HepG2 (cell line): ENCODE measurements around the gene ENO1. TPM values are rescaled to one million over a fixed set of nuclear protein-coding genes. Genes with fewer than 3 reads are reported as not detected.

Source experiments
- ARNT ChIP-seq: fragments of 450-650 bp; IDR thresholded peaks from 2 replicates; pipeline ENCODE4 v1.6.1; 2017
- ARNTL ChIP-seq: sonication (generic); formaldehyde crosslinking; IDR thresholded peaks from 2 replicates; pipeline ENCODE4 v1.4.0; 2020; ENCODE audit warnings: mild to moderate bottlenecking, missing genetic modification reagents
- CCAR2 ChIP-seq: fragments of 200-400 bp; formaldehyde crosslinking; optimal IDR thresholded peaks from 2 replicates; pipeline ENCODE3; 2018; ENCODE audit warnings: low read depth, mild to moderate bottlenecking, low read length, moderate library complexity
- DRAP1 ChIP-seq: IDR thresholded peaks from 2 replicates; pipeline ENCODE4 v1.6.1; 2016; ENCODE audit warnings: missing genetic modification reagents, missing compliant biosample characterization
- GABPB1 ChIP-seq: IDR thresholded peaks from 2 replicates; pipeline ENCODE4 v1.6.1; 2016; ENCODE audit warnings: mild to moderate bottlenecking, missing genetic modification reagents, moderate library complexity, missing compliant biosample characterization
- GZF1 ChIP-seq: sonication (generic); formaldehyde crosslinking; IDR thresholded peaks from 2 replicates; pipeline ENCODE4 v1.5.1; 2020; ENCODE audit warnings: mild to moderate bottlenecking, missing genetic modification reagents
- HIVEP1 ChIP-seq: sonication (generic); formaldehyde crosslinking; IDR thresholded peaks from 2 replicates; pipeline ENCODE4 v1.4.0; 2020; ENCODE audit warnings: mild to moderate bottlenecking, missing genetic modification reagents
- KDM5A ChIP-seq: fragments of 200-600 bp; sonication (generic); IDR thresholded peaks from 2 replicates; pipeline ENCODE4 v1.7.0; 2018; ENCODE audit warnings: antibody characterized with exemption, mild to moderate bottlenecking, low read length, borderline replicate concordance
- LCORL ChIP-seq, 2 experiments: fragments of 450-650 bp in 1 of 2; sonication (generic) in 1 of 2; formaldehyde crosslinking in 1 of 2; IDR thresholded peaks; 2 replicates each; pipeline versions ENCODE4 v1.5.0 to v1.6.1; 2017 to 2020; ENCODE audit warnings: antibody characterized with exemption in 1 of 2, missing genetic modification reagents in 1 of 2
- MIER2 ChIP-seq: IDR thresholded peaks from 2 replicates; pipeline ENCODE4 v1.6.1; 2016; ENCODE audit warnings: missing biosample characterization, missing genetic modification reagents
- MIER3 ChIP-seq: IDR thresholded peaks from 2 replicates; pipeline ENCODE4 v1.6.1; 2016; ENCODE audit warnings: missing compliant biosample characterization, borderline replicate concordance
- MLXIP ChIP-seq: sonication (generic); formaldehyde crosslinking; IDR thresholded peaks from 2 replicates; pipeline ENCODE4 v1.9.0; 2021; ENCODE audit warnings: missing genetic modification reagents, borderline replicate concordance
- NAIF1 ChIP-seq: sonication (generic); formaldehyde crosslinking; IDR thresholded peaks from 2 replicates; pipeline ENCODE4 v1.5.0; 2020; ENCODE audit warnings: mild to moderate bottlenecking, missing genetic modification reagents, borderline replicate concordance
- PLSCR1 ChIP-seq: sonication (generic); formaldehyde crosslinking; IDR thresholded peaks from 2 replicates; pipeline ENCODE4 v1.5.0; 2020; ENCODE audit warnings: missing genetic modification reagents, mild to moderate bottlenecking, borderline replicate concordance
- REPIN1 ChIP-seq: sonication (generic); formaldehyde crosslinking; IDR thresholded peaks from 2 replicates; pipeline ENCODE4 v1.8.0; 2022; ENCODE audit warnings: missing genetic modification reagents, low read depth, mild to moderate bottlenecking, borderline replicate concordance
- RXRA ChIP-seq: sonication (generic); formaldehyde crosslinking; IDR thresholded peaks from 2 replicates; pipeline ENCODE4 v1.5.1; 2020; ENCODE audit warnings: missing genetic modification reagents
- TBP ChIP-seq: sonication (generic); formaldehyde crosslinking; IDR thresholded peaks from 2 replicates; pipeline ENCODE4 v1.5.0; 2020; ENCODE audit warnings: missing genetic modification reagents
- TIGD3 ChIP-seq: sonication (generic); formaldehyde crosslinking; IDR thresholded peaks from 2 replicates; pipeline ENCODE4 v1.5.1; 2020; ENCODE audit warnings: mild to moderate bottlenecking, missing genetic modification reagents, borderline replicate concordance
- ZEB1 ChIP-seq: IDR thresholded peaks from 2 replicates; pipeline ENCODE4 v1.6.1; 2012; ENCODE audit warnings: mild to moderate bottlenecking, low read depth, inconsistent platforms; ENCODE audit not compliant: insufficient replicate concordance
- ZFY ChIP-seq: sonication (generic); formaldehyde crosslinking; IDR thresholded peaks from 2 replicates; pipeline ENCODE4 v1.4.0; 2020; ENCODE audit warnings: missing genetic modification reagents
- ZNF747 ChIP-seq: sonication (generic); formaldehyde crosslinking; IDR thresholded peaks from 2 replicates; pipeline ENCODE4 v1.8.1; 2023; ENCODE audit warnings: missing genetic modification reagents, mild to moderate bottlenecking, borderline replicate concordance
- ZNF800 ChIP-seq: sonication (generic); formaldehyde crosslinking; IDR thresholded peaks from 2 replicates; pipeline ENCODE4 v1.4.0; 2020; ENCODE audit warnings: missing genetic modification reagents
- polyA plus RNA-seq, 8 experiments: library from polyadenylated mRNA; depleted of rRNA in 3 of 8; stranded (reverse) in 7 of 8; unstranded in 1 of 8; fragments of >200 nt; fragmentation: Illumina TruSeq in 4 of 8; extraction: Trizol in 4 of 8; gene quantifications; 2 replicates each; pipeline versions ENCODE4 v1.2.1 to v1.2.3, GENCODE V29; 2011 to 2016; ENCODE audit warnings: low read depth in 4 of 8, missing spikeins in 1 of 8, mixed read lengths in 1 of 8; ENCODE audit not compliant: insufficient read depth in 1 of 8
- total RNA-seq, 5 experiments: library from RNA; depleted of rRNA; stranded (reverse); fragments of >200 nt; fragmentation: Illumina TruSeq; extraction: Trizol; gene quantifications; 2 replicates each; pipeline ENCODE4 v1.2.3, GENCODE V29; 2016; ENCODE audit warnings: low read depth in 1 of 5

ENO1 gene
- total and polyA plus RNA-seq, 2 of the 13 experiments (the other 11 are each of a cell fraction or from before 2014, with no cell fraction given): 1,559 to 3,103 TPM

- no peak for TF ChIP-seq GZF1 (CRISPR knock-in tag)
- peak; percentile 46; the same call in 1 of the 2 replicates for TF ChIP-seq KDM5A
- TF ChIP-seq TBP: no peak
- no peak for TF ChIP-seq GABPB1 (CRISPR knock-in tag)
- 0 out of 2 replicates have a peak, but pooled peaks have one; percentile 45 for TF ChIP-seq ARNTL (CRISPR knock-in tag)
- TF ChIP-seq ZFY (CRISPR knock-in tag): peak; percentile 44; the same call in 1 of the 2 replicates
- no peak for TF ChIP-seq ARNT
- TF ChIP-seq MLXIP (CRISPR knock-in tag): no peak
- TF ChIP-seq NAIF1 (CRISPR knock-in tag): 0 out of 2 replicates have a peak, but pooled peaks have one; percentile 74
- TF ChIP-seq TIGD3: no peak
- no peak for TF ChIP-seq HIVEP1 (CRISPR knock-in tag)
- peak; percentile 14; the same call in 1 of the 2 replicates for TF ChIP-seq MIER3 (CRISPR knock-in tag)
- TF ChIP-seq RXRA (CRISPR knock-in tag): no peak
- TF ChIP-seq PLSCR1 (CRISPR knock-in tag): no peak
- peak; percentile 87 for TF ChIP-seq DRAP1 (CRISPR knock-in tag)
- TF ChIP-seq REPIN1 (CRISPR knock-in tag): peak; percentile 50; the same call in 1 of the 2 replicates
- TF ChIP-seq ZNF747: peak; percentile 76; the same call in 1 of the 2 replicates
- peak; percentile 25; the same call in 1 of the 2 replicates for TF ChIP-seq MIER2
- no peak for TF ChIP-seq LCORL (IDR thresholded peaks at IDR 0.05)
- peak; percentile 53; the same call in 1 of the 2 replicates for TF ChIP-seq LCORL (CRISPR knock-in tag; IDR thresholded peaks at IDR 0.05)
- peak; percentile 41 for TF ChIP-seq ZEB1
- TF ChIP-seq ZNF800 (CRISPR knock-in tag): no peak
- no peak for TF ChIP-seq CCAR2
Measured at GRCh38 chr1:8879922-8880676, 1.6 kb upstream of the ENO1 start (continued).
